Keratinocyte (primary cell): Measurements from ENCODE around the gene DFFB. TPM values are rescaled to one million over a fixed set of nuclear protein-coding genes. Genes with fewer than 3 reads are reported as not detected.

Experiments used
- DNase-seq: peaks from one replicate; pipeline ENCODE4 v3.0.0-alpha.2; 2011; ENCODE audit warnings: low read depth, missing footprints, low spot score
- FAIRE-seq: peaks from 2 replicates; lab custom pipeline; 2011; peaks lifted over from hg19 to GRCh38; lab: Jason Lieb, UNC
- H2AFZ ChIP-seq: 2 replicates; pipeline ENCODE4 v1.6.0; 2012; ENCODE audit warnings: low read length, control low read depth, inconsistent platforms; ENCODE audit not compliant: control insufficient read depth
- H3K27ac ChIP-seq: 2 replicates; pipeline ENCODE4 v1.5.1; 2011; ENCODE audit warnings: low read length; ENCODE audit not compliant: control insufficient read depth, insufficient read depth
- H3K27me3 ChIP-seq: 3 replicates; pipeline ENCODE4 v1.6.0; 2011; ENCODE audit warnings: low read length; ENCODE audit not compliant: control insufficient read depth, insufficient read depth; ENCODE audit errors: extremely low read depth
- H3K36me3 ChIP-seq, 2 experiments: 2 replicates in 1 of 2; 3 replicates in 1 of 2; pipeline ENCODE4 v1.5.1; 2011; ENCODE audit warnings: low read length in 2 of 2, mild to moderate bottlenecking in 1 of 2; ENCODE audit not compliant: control insufficient read depth in 2 of 2, insufficient read depth in 2 of 2; ENCODE audit errors: extremely low read depth in 1 of 2
- H3K4me1 ChIP-seq: 3 replicates; pipeline ENCODE4 v1.5.1; 2011; ENCODE audit warnings: low read length; ENCODE audit not compliant: control insufficient read depth, insufficient read depth; ENCODE audit errors: extremely low read depth
- H3K4me2 ChIP-seq: 3 replicates; pipeline ENCODE4 v1.6.0; 2011; ENCODE audit warnings: low read depth, low read length; ENCODE audit not compliant: control insufficient read depth, insufficient read depth; ENCODE audit errors: extremely low read depth
- H3K4me3 ChIP-seq, 3 experiments: fragments of 200-600 bp in 1 of 3; sonication (generic) in 1 of 3; 2 replicates in 2 of 3; 3 replicates in 1 of 3; pipeline ENCODE4 v1.5.1; 2011 to 2016; ENCODE audit warnings: low read length in 3 of 3, mild to moderate bottlenecking in 3 of 3, control low read depth in 2 of 3, inconsistent platforms in 1 of 3, low read depth in 1 of 3, mixed read lengths in 1 of 3, mixed run types in 1 of 3, moderate library complexity in 1 of 3; ENCODE audit not compliant: control insufficient read depth in 2 of 3, insufficient read depth in 2 of 3; ENCODE audit errors: extremely low read depth in 1 of 3
- H3K79me2 ChIP-seq: 2 replicates; pipeline ENCODE4 v1.6.0; 2012; ENCODE audit warnings: low read length; ENCODE audit not compliant: control insufficient read depth, insufficient read depth
- H3K9ac ChIP-seq: 3 replicates; pipeline ENCODE4 v1.6.0; 2011; ENCODE audit warnings: low read length; ENCODE audit not compliant: control insufficient read depth, insufficient read depth; ENCODE audit errors: extremely low read depth
- H3K9me1 ChIP-seq: 3 replicates; pipeline ENCODE4 v1.6.0; 2011; ENCODE audit warnings: low read length; ENCODE audit not compliant: control insufficient read depth, insufficient read depth; ENCODE audit errors: extremely low read depth
- H3K9me3 ChIP-seq: 2 replicates; pipeline ENCODE4 v1.5.1; 2012; ENCODE audit warnings: low read depth, low read length; ENCODE audit not compliant: control insufficient read depth
- H4K20me1 ChIP-seq: 3 replicates; pipeline ENCODE4 v1.6.0; 2011; ENCODE audit warnings: low read length; ENCODE audit not compliant: control insufficient read depth, insufficient read depth; ENCODE audit errors: extremely low read depth
- EZH2 ChIP-seq: IDR thresholded peaks from one replicate; pipeline ENCODE4 v1.6.1; 2012; ENCODE audit warnings: inconsistent platforms, mild to moderate bottlenecking, low read length, moderate library complexity
- dilution Hi-C: fragments of 300-500 bp; cut with MboI; formaldehyde crosslinking; loops from one replicate; pipeline ENCODE4 v1.7.0; 2020; ENCODE audit warnings: low sequenced_read_pairs; ENCODE audit not compliant: extremely low pct_ligation_motif_present
- polyA plus RNA-seq, 5 experiments: library from polyadenylated mRNA; depleted of rRNA in 3 of 5; stranded (reverse) in 3 of 5; stranded (forward) in 1 of 5; unstranded in 1 of 5; fragments of >200 nt; gene quantifications; 1 replicate in 1 of 5; 2 replicates in 3 of 5; 3 replicates in 1 of 5; pipeline versions ENCODE4 v1.2.1 to v1.2.3, GENCODE V29; 2011 to 2012; ENCODE audit warnings: missing spikeins in 2 of 5, low read depth in 1 of 5, low replicate concordance in 1 of 5
- TF ChIP-seq, protein P1 (sequence below), 3 experiments: IDR thresholded peaks in 1 of 3; conservative IDR thresholded peaks in 1 of 3; optimal IDR thresholded peaks in 1 of 3; 2 replicates in 2 of 3; 3 replicates in 1 of 3; pipeline versions ENCODE3 to v1.5.1; 2011; ENCODE audit warnings: low read length in 3 of 3, mild to moderate bottlenecking in 3 of 3, moderate library complexity in 2 of 3, control low read depth in 1 of 3, inconsistent platforms in 1 of 3; ENCODE audit not compliant: insufficient read depth in 2 of 3; ENCODE audit errors: extremely low read depth in 1 of 3

DFFB gene
- polyA plus RNA-seq, 1 donor (not counting 4 experiments of a cell fraction or from before 2014, with no cell fraction given), result 5.2 TPM

DNA sequence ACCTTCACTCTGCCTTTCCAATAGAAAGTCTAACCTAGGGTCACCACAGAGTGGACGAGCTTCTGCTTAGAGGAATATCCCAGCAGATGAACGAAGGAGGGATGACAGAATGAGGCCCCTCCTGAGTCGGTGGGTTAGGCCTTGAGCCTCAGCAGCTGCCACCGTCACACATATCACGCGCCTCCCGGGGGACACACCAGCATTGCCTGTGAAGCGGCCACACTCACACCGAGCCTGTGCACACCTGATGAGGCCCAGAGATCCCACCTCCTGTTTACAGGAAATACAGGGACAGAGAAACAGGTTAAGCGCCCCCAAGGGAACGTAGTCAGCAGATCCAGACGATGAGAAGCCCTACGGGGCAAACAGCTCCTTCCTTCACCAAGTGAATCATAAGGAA lies 35.8 kb upstream of the DFFB start:
- Histone ChIP-seq H3K27me3 (no peaks in the 10 kb centered on the region), H3K4me3 (no peak overlapping the region), H3K9me3 (no peaks in the 10 kb centered on the region), H2AFZ (no peak overlapping the region), H3K79me2 (no peaks in the 10 kb centered on the region), H3K4me2 (no peak overlapping the region), H3K9me1 (no peaks in the 10 kb centered on the region), H3K36me3 (peaks cover 18 to 32% of the 10 kb centered on the region in 2 experiments), H3K9ac (no peak overlapping the region), H3K4me1 (peaks cover 12% of the 10 kb centered on the region), H4K20me1 (no peaks in the 10 kb centered on the region), H3K27ac (no peak overlapping the region)
- DNase-seq (no peak), FAIRE-seq (no peak)
- TF ChIP-seq, protein P1, sequence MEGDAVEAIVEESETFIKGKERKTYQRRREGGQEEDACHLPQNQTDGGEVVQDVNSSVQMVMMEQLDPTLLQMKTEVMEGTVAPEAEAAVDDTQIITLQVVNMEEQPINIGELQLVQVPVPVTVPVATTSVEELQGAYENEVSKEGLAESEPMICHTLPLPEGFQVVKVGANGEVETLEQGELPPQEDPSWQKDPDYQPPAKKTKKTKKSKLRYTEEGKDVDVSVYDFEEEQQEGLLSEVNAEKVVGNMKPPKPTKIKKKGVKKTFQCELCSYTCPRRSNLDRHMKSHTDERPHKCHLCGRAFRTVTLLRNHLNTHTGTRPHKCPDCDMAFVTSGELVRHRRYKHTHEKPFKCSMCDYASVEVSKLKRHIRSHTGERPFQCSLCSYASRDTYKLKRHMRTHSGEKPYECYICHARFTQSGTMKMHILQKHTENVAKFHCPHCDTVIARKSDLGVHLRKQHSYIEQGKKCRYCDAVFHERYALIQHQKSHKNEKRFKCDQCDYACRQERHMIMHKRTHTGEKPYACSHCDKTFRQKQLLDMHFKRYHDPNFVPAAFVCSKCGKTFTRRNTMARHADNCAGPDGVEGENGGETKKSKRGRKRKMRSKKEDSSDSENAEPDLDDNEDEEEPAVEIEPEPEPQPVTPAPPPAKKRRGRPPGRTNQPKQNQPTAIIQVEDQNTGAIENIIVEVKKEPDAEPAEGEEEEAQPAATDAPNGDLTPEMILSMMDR (optimal IDR thresholded peaks at IDR 0.05 in 1 of 3, IDR thresholded peaks at IDR 0.05 in 1 of 3, conservative IDR thresholded peaks at IDR 0.05 in 1 of 3; ENCODE audit: extremely low read depth in 1 of 3, insufficient read depth in 2 of 3, low read length in 3 of 3), result no peak
- no peak for TF ChIP-seq EZH2
- dilution Hi-C loops, result no loop called here

DNA sequence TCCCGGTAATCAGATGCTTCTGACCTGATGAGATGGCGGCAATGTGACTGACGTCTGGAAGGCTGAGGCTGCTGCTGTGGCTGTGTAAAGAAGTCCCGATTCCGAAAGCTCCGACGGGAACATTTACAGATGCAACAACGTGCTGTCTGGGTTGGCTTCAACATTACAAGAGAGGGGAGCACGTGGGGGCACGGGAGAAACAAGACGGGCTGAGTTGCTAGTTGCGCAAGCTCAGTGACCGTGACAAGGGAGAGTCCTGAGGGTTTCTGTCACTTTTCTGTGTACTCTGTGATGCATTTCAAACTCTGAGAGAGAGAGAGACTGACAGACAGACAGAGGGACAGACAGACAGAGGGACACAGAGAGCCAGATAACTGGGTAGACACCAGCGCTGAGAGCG lies 35.4 kb upstream of the DFFB start:
- Histone ChIP-seq H3K9me3 (no peaks in the 10 kb centered on the region), H3K36me3 (peaks cover 18 to 32% of the 10 kb centered on the region in 2 experiments), H3K27ac (no peak overlapping the region), H3K9ac (no peak overlapping the region), H3K4me2 (no peak overlapping the region), H3K4me1 (peaks cover 12% of the 10 kb centered on the region), H2AFZ (no peak overlapping the region), H3K4me3 (no peak overlapping the region), H3K9me1 (no peaks in the 10 kb centered on the region), H3K79me2 (no peaks in the 10 kb centered on the region), H3K27me3 (no peaks in the 10 kb centered on the region), H4K20me1 (no peaks in the 10 kb centered on the region)
- DNase-seq (no peak), FAIRE-seq (no peak)
- TF ChIP-seq, protein P1 (optimal IDR thresholded peaks at IDR 0.05 in 1 of 3, IDR thresholded peaks at IDR 0.05 in 1 of 3, conservative IDR thresholded peaks at IDR 0.05 in 1 of 3; ENCODE audit: extremely low read depth in 1 of 3, insufficient read depth in 2 of 3, low read length in 3 of 3), result no peak
- TF ChIP-seq EZH2, result no peak
- dilution Hi-C loops, result no loop called here
